Left hindlimb (tissue), 1 donor: ENCODE results near the gene LIPC.

Experiments
- DNase-seq: peaks from one replicate; pipeline ENCODE4 v3.0.0-alpha.2; 2018

The LIPC gene

DNA sequence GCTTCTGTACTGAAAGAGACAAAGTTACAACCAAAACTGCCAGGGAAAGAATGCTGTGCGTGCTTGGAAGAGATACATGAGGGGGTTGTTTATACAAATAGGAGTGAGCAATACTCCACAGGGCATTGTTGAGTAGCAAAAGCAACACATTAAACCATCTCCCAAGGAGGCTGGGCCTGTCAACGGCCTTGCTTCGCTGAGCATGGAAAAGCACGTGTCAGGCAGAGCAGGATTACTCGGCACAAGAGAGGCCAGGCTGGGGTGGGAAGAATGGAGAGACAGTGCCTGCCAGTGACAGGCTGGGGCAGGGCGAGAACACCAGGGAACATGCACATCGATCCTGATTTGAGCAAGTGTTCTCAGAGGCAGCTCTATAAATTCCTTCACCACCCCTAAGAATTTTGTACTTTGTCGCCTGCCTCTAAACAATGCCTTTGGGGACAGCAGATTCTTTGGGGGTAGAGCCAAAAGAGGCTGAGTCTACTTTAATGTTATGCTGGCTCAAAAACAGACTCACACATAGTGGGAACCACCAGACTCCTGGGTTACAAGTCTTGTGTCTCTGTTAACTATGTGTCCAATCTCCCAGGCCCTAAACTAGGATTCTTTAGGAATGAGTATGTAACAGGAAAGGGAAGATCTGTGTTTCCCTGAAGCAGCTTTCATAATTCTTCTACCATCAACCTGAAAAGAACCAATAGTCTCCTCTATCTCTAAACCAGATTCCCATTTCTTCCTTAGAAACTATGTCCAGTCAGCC lies 67.2 kb downstream of the LIPC start:
- no peak for DNase-seq

DNA sequence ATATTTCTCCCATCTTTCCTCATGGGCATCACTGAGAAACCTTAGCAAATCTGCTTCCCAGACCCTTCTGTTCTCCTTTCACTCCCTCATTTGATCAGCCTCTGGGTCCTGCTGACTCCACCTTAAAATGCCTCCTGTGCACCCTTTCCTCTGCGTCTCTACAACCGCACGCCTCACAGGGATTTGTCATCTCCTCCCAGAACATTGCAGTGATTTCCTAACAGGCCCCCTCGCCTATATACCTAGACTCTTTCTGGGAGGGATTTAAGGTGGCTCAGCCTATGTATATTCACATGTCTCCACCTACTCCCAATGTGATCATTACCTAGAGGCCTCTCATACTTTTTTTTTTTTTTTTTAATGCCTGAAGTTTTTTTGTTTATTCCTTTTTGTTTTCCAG lies 69.2 kb downstream of the LIPC start:
- DNase-seq, result no peak

DNA sequence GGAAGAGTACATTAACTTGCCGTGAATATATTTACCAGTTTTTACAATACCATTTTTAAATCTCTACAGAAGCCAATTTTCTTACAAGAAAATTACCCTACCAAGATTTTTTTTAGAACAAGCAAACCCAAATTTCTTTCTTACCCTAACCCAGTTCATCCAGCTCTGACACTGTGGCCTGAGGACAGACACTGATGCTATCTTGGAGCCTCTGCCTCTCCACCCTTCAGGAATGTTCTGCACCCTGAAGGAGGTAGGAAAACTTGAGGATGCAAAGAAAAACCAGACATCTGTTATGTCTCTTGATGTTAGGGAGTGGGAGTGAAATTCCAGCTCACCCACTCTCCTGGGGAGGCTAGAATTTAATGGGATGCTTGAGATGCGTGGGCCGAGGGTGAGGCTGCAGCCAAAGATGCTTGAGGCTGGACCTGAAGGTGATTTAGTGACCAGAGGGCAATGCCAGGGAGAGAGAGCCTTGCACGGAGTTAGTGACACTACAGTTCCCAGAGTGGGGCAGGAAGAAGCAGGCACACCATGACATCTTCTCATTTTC lies 69.9 kb downstream of the LIPC start:
- DNase-seq, result no peak

DNA sequence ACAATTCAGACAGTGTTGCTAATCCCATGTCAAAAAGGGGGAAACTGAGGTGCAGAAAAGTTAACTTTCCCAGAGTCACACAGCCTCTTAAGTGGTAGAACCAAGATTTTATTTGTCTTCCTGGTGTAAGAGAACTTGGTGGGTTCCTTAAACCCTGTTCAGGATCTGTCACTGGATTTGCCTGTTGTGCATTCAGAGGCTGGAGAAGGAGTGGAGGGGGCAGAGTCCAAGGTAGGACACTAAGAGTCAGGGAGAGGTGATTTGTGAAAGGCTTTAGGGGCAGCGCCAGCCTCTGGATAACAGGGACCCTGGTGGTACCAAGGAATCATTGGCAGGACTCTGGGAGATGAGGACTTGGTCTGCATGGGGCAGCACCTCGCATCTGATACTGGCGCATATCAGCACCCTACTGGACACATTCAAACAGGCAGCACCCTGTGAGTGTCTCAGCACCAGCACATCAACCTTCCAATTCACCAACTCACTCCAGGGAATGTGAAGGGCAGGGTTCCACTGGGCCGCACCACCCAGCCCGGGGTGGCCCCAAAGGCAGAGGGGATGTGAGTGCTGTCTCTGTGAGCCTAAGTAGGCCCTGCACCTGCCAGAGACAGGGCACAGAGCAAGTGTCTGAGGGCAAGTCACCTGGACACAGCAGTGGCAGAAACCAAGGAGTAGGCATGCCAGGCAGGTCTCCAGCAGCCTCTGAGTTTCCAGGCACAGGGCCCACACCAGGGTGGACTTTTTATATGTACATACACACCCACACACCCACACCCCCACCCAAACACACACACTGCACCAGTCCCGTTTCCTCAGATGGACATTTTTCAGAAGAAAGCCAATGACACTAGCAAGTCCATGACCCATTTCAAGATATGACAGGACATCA lies 71.6 kb downstream of the LIPC start:
- no peak for DNase-seq

DNA sequence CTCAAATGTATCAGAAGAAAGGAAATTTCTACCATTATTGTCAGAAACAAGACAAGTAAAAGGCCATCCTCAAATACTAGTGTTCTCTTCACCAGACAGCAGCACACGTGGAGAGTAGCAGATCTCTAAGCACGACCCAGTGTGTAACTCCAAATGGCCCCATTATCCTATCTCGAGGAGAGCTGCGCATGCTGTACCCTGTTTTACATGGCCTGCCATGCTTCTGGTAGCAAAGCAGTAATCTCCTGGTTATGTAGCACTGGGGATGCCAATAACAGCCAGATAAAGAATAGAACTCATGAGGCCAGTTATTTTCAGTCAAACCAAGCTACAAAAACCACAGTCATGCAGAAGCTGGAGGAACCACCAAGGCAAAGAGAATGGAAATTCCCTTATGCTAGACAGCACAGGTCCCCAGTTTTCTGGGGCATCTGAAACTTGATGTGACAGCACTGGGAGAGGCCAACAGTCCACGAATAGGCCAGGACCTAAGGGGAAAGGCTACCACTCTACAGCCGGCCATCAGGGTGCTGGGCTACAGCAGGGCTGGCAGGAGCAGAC lies 73.0 kb downstream of the LIPC start:
- DNase-seq, result no peak

DNA sequence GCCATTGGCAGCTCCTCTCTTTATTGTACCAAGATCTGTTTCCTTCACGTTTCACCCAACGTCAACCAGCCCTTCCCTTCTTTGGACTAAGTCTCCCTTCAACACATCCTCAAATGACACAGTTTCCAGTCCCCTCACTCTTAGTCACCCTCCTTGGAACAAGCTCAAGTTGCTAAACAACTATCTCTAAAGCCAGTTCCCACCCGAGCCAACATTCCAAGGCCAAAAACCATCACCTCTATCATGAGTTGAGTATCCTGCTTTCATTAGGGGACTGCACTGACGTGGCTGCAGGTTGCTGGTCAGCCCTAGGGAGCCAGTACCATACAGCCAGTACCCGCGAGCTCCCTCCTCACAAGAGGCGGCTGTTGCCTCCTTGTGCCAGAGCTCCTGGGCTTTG lies 73.8 kb downstream of the LIPC start:
- DNase-seq, result no peak

DNA sequence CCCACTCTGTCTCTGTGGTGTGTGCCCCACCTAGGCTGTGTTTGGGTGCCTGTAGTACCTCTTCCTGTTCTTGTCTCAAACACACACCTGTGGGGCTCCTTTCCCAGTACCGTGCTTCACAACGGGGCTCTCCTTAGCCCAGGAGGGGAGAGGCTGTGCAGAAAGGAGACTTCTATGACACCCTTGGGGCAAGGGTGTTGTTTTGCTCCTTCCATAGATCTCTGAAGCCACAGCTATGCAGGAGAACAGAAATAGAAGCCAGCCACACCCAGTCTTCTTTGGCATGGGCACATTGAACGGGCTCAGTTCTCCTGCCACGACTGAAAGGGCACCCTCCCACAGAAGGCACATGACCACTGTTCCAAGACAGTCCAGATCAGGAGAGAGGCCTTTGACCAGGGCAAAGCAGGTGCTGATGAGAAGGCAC lies 74.3 kb downstream of the LIPC start:
- no peak for DNase-seq

DNA sequence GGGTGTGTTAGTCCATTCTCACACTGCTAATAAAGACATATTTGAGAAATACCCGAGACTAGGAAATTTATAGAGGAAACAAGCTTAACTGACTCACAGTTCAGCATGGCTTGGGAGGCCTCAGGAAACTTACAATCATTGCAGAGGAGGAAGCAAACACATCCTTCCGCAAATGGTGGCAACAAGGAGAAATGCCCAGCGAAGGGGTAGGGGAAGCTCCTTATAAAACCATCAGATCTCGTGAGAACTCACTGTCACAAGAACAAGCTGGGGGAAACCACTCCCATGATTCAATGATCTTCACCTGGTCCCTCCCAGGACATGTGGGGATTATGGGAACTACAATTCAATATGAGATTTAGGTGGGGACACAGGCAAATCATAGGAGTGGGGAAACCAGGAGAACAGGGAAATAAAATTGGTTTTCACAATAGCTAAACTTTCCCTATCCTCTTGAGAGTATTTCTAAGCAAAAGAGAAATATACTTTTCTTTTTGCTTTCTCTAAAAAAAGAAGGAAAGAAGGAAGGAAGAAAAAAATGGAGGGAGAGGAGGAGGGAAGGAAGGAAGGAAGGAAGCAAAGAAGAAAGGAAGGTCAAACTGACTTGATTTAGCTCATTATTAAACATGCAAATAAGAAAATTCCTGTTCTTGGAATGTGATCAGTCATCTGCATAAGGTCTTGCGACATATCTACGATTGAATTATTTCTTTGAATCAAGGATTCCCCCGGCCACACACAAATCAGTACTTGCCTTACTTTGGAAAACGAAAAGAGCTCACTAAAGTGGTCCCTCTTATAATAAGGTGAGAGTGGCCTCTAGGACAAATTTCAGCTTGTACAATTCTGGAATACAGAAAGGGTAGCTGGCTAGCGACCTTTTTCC lies 75.2 kb downstream of the LIPC start:
- no peak for DNase-seq

DNA sequence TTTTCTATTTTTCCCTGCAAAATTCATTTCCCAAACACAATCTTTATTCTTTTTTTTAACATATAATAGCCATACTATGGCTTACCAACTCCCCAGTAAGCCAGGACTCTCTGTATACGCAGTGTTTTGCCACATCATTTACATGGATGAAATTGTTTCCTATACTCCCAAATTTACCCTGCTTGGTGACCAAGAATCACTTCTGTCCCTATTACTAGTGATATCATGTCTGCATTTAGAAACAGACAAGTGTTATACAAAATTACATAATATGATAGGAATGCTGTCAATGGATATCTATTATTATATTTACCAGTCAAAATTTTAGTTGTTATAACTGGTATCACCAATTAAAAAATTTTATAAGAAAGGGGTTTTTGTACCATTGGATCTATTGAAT lies 77.8 kb downstream of the LIPC start:
- no peak for DNase-seq

DNA sequence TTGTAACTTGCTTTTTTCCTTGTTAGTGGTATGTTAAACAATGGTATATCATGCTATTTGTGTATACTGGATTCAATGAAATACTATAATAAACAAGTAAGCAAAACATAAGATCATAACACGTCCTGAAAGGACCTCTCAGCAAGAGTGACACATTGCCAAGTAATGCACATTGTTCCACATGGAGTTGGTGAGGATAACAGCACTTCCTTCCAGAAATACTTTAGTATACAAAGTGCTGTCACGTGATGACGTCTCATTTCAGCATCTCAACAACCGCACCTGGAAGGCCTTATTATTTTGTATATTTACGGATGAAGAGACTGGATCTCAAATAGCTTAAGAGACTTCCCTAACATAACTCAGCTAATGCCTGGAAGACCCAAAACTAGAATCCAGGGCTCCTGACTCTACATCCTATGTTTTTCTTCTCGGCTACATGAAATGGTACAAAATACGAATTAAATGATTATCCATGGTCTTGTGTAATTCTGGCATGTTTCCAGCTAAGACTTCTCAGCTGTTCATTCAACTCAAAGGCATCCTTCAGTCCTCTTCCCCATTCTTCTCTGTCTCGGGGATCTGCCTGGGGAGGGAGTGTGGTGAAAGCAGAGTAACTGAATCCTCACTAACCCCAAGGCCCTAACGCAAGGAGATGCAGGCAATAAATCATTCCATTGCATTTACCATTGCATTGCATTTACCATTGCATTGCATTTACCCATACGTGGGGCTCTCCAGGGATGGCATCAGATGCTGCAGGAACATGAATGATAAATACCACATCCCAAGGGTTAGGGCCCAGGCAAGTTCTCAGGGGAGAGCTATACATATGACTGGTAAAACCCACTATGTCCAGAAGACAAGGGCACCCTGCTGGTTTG lies 79.2 kb downstream of the LIPC start:
- DNase-seq, result no peak

DNA sequence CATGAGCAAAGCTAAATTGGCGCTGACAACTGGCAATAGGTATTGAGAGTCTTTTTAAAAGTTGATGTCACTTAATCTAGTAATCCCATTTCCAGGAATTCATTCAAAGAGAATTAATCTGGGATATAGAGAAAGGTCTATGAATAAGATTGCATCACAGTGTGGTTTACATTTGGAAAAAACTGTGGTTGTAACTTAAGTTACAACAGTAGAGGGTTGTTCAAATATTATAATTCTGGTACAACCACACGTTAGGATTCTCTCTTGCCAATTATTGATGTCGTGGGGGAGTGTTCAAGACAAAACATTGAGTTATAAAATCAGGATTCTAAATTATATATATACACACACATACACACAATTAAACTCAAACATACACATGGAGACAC lies 79.8 kb downstream of the LIPC start:
- no peak for DNase-seq

DNA sequence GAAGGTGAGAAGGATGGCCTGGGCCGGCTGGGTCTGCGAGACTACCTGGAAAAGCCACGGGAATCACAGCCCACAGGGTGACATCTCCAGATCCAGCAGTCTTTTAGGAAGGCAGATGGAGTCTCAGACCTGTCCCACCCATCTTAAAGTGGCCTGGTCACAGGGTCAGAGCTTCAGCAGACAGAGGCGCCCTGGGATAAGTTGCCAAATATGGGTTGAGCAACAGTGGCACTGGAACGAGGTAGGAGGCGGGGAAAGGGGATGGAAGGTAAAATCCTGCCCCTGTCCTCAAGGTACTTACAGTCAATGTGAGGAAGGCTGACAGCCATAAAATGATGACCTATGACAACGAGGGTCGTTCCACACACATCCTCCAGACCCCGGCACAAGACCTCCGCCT lies 80.7 kb downstream of the LIPC start:
- DNase-seq, result no peak

DNA sequence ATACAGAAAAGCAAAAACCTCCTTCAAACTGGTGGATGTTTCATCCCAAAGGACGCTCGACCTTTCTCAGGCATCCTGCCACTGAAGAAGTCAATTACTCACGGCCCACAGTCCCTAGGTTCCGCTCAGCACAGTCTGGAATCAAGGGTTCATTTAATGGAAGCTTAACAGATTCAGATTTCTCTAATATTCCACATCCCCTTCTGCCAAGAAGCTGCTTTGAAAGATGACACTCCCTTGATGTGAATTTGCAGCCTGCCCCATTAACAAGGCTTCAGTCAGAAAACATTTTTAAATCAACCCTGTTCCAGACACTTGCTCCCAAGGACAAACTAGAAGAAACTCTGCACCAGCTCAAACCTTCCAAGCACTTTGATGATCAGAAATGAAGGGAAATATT lies 81.2 kb downstream of the LIPC start:
- DNase-seq, result no peak

DNA sequence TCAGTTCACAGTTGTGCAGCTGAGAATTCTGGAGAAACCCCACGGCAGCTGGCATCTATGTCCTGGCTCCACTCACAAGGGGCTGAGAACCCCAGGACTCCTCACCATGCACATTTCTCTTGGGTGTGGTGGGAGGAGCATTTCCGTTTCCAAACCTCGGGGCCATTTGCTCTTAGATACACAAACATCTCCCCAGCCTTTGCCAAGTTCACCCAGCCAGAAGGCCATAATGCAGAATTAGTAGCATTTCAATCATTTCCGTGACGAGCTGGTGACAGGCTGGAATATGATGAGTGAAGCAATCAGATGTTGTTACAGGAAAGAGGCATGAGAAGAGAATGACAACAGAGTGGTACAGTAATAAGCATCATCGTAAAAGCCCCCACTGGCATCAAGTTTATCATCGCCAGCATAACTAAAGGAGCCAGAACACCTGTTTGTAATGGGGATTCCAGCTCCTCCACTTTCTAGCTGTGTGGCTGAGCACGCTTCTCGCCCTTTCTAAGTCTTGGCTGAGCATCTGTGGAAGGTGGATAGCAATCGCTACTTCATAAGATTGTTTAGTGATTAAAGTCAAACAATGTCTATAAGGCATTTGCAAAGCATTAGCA lies 82.0 kb downstream of the LIPC start:
- no peak for DNase-seq

DNA sequence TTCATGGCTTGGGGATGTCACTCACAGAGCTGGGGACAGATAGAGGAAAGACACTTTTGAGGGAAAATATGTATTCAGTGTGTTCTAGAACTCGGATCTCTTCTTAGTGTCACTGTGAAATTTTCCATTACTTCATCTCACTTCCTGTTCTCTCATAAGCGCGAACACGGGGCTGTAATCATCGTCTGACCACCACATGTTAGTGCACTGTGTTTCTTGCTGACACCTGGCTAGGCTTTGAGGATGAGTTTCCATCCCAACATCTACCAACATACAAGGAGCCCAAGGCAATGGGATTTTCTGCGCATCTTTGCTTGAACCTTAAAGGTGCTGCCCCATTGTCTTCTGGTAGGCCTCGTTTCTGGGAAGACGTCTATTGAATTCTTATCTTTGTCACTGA lies 84.0 kb downstream of the LIPC start:
- no peak for DNase-seq

DNA sequence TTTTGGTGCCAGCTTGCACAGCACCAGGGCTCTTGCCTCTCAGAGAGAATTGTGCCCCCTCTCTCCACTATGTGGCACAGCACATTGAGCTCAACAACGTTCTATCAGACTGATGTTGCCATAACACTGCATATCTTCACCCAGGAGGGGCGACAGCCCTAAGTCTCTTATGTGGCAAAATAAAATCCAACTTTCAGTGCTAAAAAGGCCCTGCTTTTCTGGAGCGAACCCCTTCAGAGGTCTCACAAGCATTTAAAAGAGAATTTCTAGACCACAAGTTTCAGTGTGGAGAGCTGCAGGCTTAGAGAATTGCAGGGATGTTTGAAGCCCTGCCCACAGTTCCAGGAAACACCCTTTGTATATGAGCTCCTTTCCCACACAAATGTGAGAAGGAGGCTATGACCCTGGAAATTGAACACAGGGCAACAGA lies 85.5 kb downstream of the LIPC start:
- peak; percentile 58 for DNase-seq

DNA sequence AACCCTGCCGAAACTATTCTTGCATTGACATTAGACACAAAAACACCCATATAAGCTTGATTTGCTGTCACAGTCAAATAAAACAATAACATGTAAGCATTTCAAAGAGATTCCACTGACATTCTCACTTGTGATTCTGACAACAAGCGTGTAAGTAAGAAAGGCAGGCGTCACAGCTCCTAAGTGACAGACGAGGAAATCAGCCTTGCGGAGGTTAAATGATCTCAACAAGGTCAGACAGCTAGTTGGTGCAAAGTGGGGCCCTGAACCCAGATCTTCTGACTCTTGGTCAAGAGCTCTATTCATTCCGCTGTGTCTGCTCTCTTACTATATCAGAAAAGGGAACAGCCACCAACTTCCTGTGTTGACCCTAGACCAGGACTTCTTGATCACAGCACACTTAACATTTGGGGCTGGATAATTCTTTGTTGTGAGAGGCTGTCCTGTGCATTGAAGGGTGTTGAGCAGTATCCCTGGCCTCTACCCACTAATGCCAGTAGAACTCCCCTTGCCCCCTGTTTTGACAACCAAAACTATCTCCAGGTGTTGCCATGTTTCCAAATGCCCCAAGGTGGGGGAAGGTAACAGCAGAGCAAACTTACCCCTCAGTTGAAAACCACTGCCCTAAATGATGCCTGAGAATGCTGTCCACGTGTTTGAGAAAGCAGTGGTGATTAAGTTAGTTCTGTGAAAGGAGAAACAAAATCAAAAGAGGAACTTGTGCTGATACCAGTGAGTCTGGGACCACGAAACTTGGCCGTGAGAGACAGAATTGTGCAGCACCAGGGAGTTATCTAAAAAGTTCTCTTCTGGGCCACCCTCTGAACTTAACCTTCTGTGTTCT lies 86.1 kb downstream of the LIPC start:
- no peak for DNase-seq

DNA sequence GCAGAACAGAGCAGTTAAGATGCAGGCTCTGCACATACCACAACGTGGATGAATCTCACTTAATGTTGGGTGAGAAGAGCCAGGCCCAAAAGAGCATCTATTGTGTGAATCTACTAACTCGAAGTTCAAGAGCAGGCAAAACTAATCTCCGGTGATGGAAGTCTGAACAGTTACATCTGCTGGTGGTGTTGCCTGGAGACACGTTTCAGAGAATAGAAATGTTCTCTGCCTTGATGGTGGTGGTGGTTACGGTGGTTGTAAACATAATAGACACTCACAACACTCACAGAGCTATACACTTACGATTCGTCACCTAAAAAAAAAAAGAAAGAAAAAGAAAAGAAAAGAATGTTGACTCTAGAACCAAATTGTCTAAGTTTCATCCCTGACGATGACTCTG lies 86.8 kb downstream of the LIPC start:
- DNase-seq, result no peak

DNA sequence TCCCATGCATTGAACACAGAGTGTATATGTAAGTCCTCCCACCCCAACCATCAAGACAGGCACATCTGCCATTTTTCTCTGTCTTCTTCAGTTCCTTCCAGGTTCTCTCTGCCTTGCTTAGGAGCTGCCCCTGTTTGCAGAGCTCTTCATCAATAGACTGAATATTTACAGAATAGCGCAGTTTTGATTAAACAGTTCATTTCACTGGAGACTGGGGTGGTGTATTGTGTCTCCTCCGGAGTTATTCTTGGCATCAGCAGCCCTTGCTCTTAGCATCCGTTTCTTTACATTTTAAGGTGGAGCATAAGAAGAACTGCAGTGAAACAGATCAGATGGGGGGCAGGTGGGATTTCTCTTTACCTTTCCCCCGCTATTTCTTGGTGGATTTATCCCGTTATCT lies 87.7 kb downstream of the LIPC start:
- DNase-seq, result no peak

DNA sequence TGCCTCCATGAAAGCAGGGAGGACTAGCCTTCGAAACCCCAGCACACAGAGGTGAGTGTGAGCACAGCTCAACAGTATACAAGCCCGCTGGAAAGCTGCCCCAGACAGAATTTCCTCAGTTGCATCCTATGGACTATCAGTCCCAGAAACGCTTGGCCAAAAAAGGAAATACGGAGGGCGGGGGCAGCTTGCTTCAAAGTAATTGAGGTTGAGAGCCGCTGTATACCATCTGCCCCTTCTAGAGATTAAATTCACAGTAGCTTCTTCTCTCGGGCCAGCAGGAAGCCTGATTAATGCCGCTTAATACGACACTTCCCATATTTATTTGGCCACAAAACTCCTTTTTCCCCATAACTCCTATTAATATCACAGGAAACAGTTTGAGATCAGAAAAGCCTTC lies 88.7 kb downstream of the LIPC start:
- DNase-seq, result no peak
